Esophagus muscularis mucosa (tissue), 4 donors: ENCODE results near the gene UBE2E3. TPM values are rescaled to one million over a fixed set of nuclear protein-coding genes. Genes with fewer than 3 reads are reported as not detected.
A peak's percentile ranks its signal among the peaks of the same experiment; 100 is the strongest.

ENCODE experiments used
- DNase-seq: peaks from one replicate; pipeline ENCODE4 v3.0.0-alpha.2; 2017; ENCODE audit errors: extremely low spot score
- H3K27ac ChIP-seq, 4 donors: fragments of 200-600 bp; sonication (generic); replicated peaks in 1 of 4; 1 replicate in 3 of 4; 2 replicates in 1 of 4; pipeline ENCODE4 v1.5.1; 2016 to 2019; ENCODE audit warnings: mild to moderate bottlenecking in 1 of 4
- H3K27me3 ChIP-seq, 4 donors: fragments of 200-600 bp; sonication (generic); one replicate each; pipeline versions ENCODE4 v1.5.1 to v1.6.0; 2016 to 2019
- H3K36me3 ChIP-seq, 4 donors: fragments of 200-600 bp; sonication (generic); one replicate each; pipeline ENCODE4 v1.5.1; 2016 to 2019
- H3K4me1 ChIP-seq, 4 donors: fragments of 200-600 bp; sonication (generic); one replicate each; pipeline ENCODE4 v1.5.1; 2016 to 2019
- H3K4me3 ChIP-seq, 4 donors: fragments of 200-600 bp; sonication (generic); 1 replicate in 2 of 4; 2 replicates in 2 of 4; pipeline ENCODE4 v1.5.1; 2016 to 2019; ENCODE audit warnings: mild to moderate bottlenecking in 4 of 4, moderate library complexity in 1 of 4
- H3K9me3 ChIP-seq, 4 donors: fragments of 200-600 bp; sonication (generic); 1 replicate in 3 of 4; 2 replicates in 1 of 4; pipeline ENCODE4 v1.5.1; 2016 to 2019
- CTCF ChIP-seq, 3 experiments: fragments of 200-600 bp in 2 of 3; fragments of 450-650 bp in 1 of 3; sonication (generic) in 2 of 3; IDR thresholded peaks; one replicate each; pipeline ENCODE4 v1.5.1; 2017 to 2019; ENCODE audit warnings: antibody characterized with exemption in 3 of 3, mild to moderate bottlenecking in 2 of 3, moderate library complexity in 1 of 3
- EP300 ChIP-seq: sonication (generic); formaldehyde crosslinking; IDR thresholded peaks from one replicate; pipeline ENCODE4 v1.6.1; 2017; ENCODE audit warnings: antibody characterized with exemption
- POLR2A ChIP-seq: fragments of 450-650 bp; IDR thresholded peaks from one replicate; pipeline ENCODE4 v1.6.1; 2017; ENCODE audit warnings: antibody characterized with exemption, moderate library complexity, mild to moderate bottlenecking, low read depth
- POLR2AphosphoS5 ChIP-seq, 2 donors: sonication (generic); formaldehyde crosslinking; IDR thresholded peaks; one replicate each; pipeline ENCODE4 v1.6.1; 2017; ENCODE audit warnings: antibody characterized with exemption in 2 of 2
- WGBS: methylation state at CpG from one replicate; pipeline ENCODE4 v1.1.5; 2018; 5-methylcytosine and 5-hydroxymethylcytosine counted together
- intact Hi-C: fragments of 100-400 bp; cut with DNase I; formaldehyde crosslinking; loops from one replicate; pipeline ENCODE4 v1.15.1; 2023
- total RNA-seq, 4 donors: library from RNA; depleted of rRNA; stranded (reverse); fragments of >200 nt; gene quantifications; one replicate each; pipeline versions ENCODE4 v1.1.0 to v1.2.1, GENCODE V29; 2016

The UBE2E3 gene
- total RNA-seq, 4 donors from 2014 or later, result 32.8 to 57.7 (median 40.2) TPM

DNA sequence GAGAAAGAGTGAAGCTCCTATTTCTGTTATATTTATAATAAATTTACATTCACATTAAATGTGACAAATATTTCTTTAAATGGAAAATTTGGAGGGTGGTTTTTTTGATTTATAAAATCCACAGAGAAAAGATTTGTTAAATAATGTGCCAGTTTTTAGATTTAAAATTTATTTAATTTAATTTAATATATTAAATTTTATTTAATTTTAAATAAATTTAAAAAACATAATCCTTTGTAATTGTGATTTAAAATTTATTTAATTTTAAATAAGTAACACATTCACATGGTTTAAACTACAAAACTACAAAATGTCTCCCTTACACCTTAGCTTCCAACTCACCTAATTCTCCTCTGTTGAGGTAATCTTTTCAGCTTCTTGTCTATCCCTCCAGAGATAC lies 123.3 kb downstream of the UBE2E3 start:
- intact Hi-C loops, result loop anchor here (5.0 to 10.0 kb wide), 2 partner anchors 364 to 611 kb away; no protein-coding TSS in a partner anchor
- no peaks in the 10 kb centered on the region for H3K27me3 ChIP-seq
- H3K4me3 ChIP-seq, result no peak overlapping the region
- no peak overlapping the region for H3K27ac ChIP-seq
- no peak for DNase-seq
- peaks cover 0 to 5% (median 0%) of the 10 kb centered on the region in 4 donors for H3K4me1 ChIP-seq
- no peaks in the 10 kb centered on the region for H3K36me3 ChIP-seq
- no peak for TF ChIP-seq EP300
- no peak for TF ChIP-seq POLR2AphosphoS5 (IDR thresholded peaks at IDR 0.05)
- no peak for TF ChIP-seq CTCF (IDR thresholded peaks at IDR 0.05)
- no peak for TF ChIP-seq POLR2A
- H3K9me3 ChIP-seq, result no peaks in the 10 kb centered on the region

DNA sequence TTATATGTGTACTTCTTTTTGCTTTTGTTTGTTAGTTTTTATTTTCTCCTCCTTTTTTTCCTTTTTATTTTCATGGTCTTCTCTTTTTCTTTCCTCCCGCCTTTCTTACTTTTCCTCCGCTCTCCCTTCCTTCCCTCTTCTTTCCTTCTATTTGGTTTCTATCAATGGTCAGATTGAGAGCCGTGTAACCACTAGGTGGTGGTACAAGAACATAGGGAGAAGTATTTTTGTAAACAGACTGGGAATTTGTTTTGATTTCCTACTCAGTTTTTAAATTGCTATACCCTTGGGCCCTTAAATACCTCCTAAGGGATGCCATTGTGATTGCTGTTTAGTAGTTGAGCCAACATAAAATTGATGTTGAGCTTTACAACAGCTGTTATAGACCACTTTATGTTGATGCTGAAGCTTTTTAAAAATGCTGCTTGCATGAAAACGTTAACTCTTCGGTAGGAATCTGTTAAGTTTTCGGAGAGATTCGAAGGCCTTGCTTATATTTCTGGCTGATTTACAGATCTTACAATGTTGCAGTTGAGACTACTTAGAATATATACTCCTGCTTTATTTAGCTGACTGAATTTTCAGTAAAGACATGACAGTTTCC lies 124.2 kb downstream of the UBE2E3 start:
- Histone ChIP-seq H3K27ac (no peak overlapping the region), H3K27me3 (no peaks in the 10 kb centered on the region), H3K36me3 (no peaks in the 10 kb centered on the region), H3K9me3 (no peaks in the 10 kb centered on the region), H3K4me1 (peaks cover 0 to 5% (median 0%) of the 10 kb centered on the region in 4 donors), H3K4me3 (no peak overlapping the region)
- TF ChIP-seq EP300 (no peak), CTCF (IDR thresholded peaks at IDR 0.05) (peak; percentile 36 to 62 (median 42))
- WGBS, result 48% methylated on average over 7 of the region's 7 CpGs
- DNase-seq, result no peak
- intact Hi-C loops, result loop anchor here (5.0 to 10.0 kb wide), 2 partner anchors 363 to 610 kb away; no protein-coding TSS in a partner anchor

DNA sequence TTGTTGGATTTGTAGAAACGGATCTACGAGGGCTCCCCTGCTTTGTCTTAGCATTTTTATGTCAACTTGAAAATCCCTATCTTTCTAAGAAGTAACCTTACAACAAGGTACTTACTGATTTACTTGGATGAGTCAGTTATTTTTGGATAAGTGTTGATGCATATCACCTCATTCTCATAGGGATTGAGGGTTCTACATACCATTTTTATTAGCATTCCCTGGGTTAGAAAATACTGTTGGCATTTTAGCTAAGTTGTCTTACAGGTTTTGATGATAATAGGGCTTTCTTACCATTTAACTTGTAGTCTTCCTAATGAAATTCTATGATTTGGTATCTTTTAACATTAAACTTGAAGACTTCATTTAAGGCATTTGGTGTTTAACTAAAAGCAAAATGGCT lies 125.2 kb downstream of the UBE2E3 start:
- Histone ChIP-seq H3K9me3 (no peaks in the 10 kb centered on the region), H3K4me3 (no peak overlapping the region), H3K27me3 (no peaks in the 10 kb centered on the region), H3K4me1 (peaks cover 0 to 5% (median 0%) of the 10 kb centered on the region in 4 donors), H3K27ac (no peak overlapping the region), H3K36me3 (no peaks in the 10 kb centered on the region)
- no peak for TF ChIP-seq POLR2AphosphoS5 (IDR thresholded peaks at IDR 0.05)
- no peak for DNase-seq
- WGBS, result 80% methylated on average over 2 of the region's 2 CpGs
- intact Hi-C loops, result loop anchor here (10.0 kb wide), 1 partner anchor 609 kb away; no protein-coding TSS in a partner anchor

GRCh38 chr2:181106229-181106628 lies 125.8 kb downstream of the UBE2E3 start:
- WGBS, result 95% methylated on average over 2 of the region's 2 CpGs
- no peak overlapping the region for H3K4me3 ChIP-seq
- no peaks in the 10 kb centered on the region for H3K9me3 ChIP-seq
- intact Hi-C loops, result loop anchor here (10.0 kb wide), 1 partner anchor 609 kb away; no protein-coding TSS in a partner anchor
- peaks cover 0 to 5% (median 0%) of the 10 kb centered on the region in 4 donors for H3K4me1 ChIP-seq
- no peaks in the 10 kb centered on the region for H3K27me3 ChIP-seq
- no peak overlapping the region for H3K27ac ChIP-seq
- no peaks in the 10 kb centered on the region for H3K36me3 ChIP-seq
- TF ChIP-seq EP300, result no peak
- TF ChIP-seq POLR2A, result no peak
- no peak for TF ChIP-seq POLR2AphosphoS5 (IDR thresholded peaks at IDR 0.05)
- TF ChIP-seq CTCF (IDR thresholded peaks at IDR 0.05), result no peak
- DNase-seq, result no peak

- Histone ChIP-seq H3K27ac (no peak overlapping the region), H3K4me1 (peaks cover 0 to 5% (median 0%) of the 10 kb centered on the region in 4 donors), H3K27me3 (no peaks in the 10 kb centered on the region), H3K36me3 (no peaks in the 10 kb centered on the region), H3K9me3 (no peaks in the 10 kb centered on the region), H3K4me3 (no peak overlapping the region)
- 76% methylated on average over 2 of the region's 2 CpGs for WGBS
- intact Hi-C loops, result loop anchor here (10.0 kb wide), 1 partner anchor 608 kb away; no protein-coding TSS in a partner anchor
- DNase-seq, result no peak
- TF ChIP-seq POLR2A (no peak), POLR2AphosphoS5 (IDR thresholded peaks at IDR 0.05) (no peak)
Measured at GRCh38 chr2:181106789-181107627, 126.6 kb downstream of the UBE2E3 start.
